CD4-positive, alpha-beta T cell treated with Interleukin-4 for 1 hour (primary cell): Measurements from ENCODE around the gene NUB1.

ENCODE experiments used
- DNase-seq, 2 donors: peaks; one replicate each; pipeline ENCODE4 v3.0.0-alpha.2; 2020 to 2022

NUB1 gene

DNA sequence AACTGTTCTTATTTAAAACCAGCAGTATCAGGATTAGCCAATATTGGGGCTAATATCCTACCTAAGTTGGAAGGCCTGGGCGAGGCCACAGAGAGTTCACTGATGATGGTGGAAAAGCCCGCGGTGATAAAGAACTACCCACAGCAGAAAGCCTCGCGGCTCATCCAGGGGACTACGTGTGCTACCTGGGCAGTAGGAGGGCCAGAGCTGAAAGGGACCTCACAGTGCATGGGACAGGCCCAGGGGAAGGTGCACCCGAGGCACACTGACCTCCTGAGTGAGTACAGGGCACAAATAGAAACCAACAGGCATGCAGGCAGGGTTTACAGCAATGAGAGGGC is 66.9 kb downstream of the NUB1 start:
- DNase-seq: no peak

DNA sequence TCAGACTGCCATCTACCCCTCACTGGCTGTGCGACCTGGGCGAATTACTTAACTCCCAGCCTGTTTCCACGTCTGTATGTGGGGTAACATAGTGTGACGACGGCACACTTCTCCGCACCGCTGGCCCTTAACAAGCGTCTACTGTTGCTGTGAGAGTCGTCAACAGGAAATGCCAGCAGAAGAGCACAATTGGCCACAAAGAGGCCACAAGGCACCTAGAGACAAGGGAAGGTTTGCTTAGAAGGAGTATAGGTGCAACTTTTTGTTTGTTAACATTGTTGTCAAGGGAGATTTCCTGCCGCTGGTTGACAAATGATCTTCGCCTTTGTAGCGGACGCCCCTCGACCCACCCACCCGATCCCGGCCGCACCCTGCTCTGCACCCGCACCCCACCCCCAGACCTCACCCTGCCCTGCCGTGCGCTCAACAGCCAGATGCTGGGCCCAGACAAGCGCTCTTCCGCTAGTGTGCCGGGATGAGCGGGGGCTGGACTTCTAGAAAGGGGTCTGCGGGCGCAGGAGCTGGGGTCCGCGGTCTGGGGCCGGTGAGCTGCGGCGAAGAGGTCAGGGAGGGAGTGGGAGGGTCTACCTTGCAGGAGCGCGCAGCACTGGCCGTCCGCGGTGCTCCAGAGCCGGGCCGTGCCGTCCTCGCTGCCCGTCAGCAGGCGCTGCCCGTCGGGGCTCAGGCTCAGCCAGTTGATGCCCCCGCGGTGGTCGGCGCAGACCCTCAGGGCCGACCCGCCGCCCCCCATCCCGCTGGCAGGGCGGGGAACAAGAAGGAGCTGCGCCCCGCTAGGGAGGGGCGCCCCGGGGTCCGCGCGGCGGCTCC is 67.4 kb downstream of the NUB1 start:
- DNase-seq: peak; percentile 88 to 91

DNA sequence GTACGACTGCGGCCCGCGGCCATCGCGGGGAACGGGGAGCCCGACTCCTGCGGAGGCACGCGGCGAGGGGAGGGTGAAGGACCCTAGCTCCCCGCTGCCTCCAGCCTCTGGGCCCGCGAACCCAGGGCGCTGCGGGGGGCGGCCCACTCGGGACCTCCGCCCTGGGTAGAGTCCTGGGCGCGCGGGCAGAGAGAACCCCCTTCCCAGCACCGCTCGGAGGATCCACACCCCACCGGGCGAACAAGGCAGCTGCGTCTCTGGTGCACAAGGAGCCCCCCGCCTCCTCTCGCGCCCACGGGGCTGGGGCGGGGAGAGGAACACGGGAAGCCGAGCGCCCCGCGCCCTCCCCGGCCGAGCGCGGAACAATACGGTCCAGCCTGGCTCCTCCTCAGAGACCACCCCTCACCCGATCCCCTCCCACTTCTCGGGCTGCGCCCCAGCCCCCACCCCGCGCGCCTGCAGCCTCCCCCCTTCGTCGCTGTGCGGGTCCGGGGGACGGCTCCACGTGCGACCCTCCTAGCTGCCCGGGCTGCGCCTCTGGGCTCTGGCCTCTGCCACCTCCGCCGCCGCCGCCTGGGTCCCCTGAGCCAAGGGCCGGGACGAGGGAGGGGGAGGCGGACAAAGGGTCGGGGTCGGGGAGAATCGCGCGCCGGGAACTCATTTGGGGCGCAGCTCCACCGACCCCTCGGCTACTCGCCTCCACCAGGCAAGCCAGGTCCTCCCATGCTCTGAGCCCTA is 68.2 kb downstream of the NUB1 start, which contains the start of gene WDR86:
TSS of gene WDR86 (minus strand) at position 372 of the 738 bp plus-strand sequence. CDS start 449 bp downstream, outside the sequence.
- DNase-seq: peak in 1 of 2 donors; percentile 34

DNA sequence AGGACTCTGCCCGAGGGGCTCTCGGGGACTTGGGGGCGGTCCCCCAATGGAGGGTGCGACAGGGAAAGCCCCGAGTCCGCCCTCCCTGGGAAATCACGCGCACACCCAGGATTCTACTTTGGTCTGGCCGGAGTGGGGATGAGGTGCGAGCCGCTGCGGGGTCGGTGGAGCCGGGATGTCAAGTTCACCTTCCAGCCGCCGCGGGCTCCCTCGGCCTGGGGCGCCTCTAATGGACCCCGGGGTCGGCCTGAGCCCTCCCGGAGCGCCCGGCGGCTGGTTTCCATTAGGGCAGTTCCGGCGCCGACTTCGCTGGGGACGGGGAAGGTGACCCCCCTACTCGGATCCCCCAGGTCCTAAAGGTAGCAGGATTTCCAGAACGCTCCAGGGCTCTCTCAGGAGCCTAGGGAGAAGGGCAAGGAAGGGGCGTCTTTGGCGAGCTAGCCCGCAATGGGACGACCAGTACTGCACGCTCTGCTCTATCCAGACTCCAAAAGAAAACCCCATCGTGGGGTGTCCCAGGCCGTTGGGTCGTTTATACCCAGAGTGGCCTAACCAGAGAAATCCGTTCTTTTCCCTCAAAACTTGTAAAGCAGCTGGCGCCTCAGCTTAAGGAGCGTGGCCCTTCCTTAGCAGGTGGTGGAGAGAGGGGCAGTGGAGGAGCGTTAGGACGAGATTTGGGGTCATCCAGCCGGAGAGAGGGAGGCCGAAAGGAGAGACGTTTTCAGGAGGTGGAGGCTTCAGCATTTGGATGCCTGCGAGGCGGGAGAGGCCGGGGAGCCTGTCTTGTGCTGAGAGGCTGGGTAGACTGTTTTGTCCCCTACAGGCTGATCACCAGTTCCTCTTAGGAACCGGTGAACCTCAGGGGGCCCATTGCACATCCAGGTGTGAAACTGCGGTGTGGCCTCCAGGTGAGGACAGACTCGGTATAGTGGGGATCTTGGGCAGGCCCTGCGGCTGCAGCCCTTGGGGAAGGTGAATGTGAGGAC is 69.1 kb downstream of the NUB1 start:
- DNase-seq: peak; percentile 50 to 54

DNA sequence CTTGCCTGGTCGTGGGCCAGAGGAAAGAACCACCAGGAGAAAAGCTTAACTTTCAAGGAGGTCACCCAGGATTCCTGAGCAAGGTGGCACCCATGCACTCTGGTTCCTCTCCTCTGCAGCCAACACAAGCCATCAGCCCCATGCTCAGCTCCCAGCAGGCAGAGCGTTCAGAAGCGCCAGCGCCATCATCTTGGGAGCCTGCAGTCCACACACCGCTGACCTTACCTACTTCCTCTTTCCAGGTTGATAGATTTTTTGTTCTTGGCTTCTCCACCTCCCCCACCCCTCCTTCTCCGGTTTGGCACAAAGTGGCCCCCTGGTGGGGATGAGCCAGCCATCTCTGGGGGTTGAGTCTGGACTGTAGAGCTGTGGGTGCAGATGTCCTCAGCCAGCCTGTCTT is 69.9 kb downstream of the NUB1 start:
- no peak for DNase-seq

DNA sequence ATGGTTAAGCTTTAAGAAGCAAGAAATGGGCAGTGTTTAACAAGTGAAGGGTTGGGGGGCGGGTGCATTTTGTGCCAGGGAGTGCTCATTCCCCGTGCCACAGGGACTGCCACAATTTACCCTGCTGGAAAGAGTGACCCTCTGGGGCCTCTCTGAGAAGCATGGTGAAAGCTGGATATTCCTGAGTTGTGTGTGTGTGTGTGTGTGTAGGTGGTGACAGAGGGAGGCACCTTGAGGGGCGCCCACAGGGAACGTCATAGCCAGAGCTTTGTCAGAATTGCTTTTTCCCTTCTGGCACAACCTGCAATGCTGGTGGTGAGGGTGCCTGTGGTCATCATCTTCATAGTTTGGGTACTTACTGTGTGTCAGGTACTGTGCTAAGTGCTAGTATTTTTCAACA is 70.7 kb downstream of the NUB1 start:
- no peak for DNase-seq

DNA sequence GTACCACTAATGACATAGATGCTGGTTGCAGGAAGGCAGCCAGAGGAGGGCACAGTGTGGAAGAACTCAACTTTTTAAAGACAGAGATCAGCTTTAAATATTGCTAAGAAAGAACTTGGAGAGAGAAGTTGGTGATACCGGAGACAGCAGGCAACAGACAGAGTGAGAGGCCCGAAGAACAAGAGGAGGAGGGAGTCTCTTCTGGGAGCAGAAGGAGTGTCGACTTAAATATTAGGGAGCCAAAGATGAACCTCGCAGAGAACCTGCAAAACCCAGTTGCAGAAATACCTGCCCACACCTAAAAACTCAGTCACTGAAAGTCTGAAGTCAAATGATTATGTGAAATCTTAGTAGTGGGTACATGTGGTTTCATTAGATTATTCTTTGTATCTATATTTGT is 71.6 kb downstream of the NUB1 start:
- DNase-seq: no peak

DNA sequence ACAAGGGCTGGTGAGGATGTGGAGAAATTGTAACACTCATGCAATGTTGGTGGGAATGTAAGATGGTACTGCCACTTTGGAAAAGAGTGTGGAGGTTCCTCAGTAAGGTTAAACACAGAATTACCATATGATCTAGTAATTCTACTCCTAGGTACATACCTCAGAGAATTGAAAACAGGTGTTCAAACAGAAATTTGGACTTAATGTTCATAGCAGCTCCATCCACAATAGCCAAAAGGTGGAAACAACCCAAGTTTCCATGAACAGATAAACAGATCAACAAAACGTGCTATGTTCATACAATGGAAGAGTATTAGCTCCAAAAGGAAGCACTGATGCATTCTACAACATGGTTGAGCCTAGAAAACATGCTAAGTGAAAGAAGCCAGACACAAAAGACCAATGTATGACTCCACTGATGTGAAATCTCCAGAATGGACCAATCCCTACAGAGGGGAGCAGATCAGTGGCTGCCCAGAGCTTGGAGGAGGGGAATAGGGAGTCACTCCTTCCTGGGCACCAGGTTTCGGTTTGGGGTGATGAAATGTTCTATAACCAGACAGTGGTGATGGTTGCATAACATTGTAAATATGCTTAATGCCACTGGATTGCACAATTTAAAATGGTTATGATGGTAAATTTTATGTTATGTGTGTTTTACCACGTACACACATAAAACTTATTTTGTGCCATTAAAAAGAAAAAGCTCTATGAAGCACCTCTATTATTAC is 73.9 kb downstream of the NUB1 start:
- DNase-seq: peak in 1 of 2 donors; percentile 70

DNA sequence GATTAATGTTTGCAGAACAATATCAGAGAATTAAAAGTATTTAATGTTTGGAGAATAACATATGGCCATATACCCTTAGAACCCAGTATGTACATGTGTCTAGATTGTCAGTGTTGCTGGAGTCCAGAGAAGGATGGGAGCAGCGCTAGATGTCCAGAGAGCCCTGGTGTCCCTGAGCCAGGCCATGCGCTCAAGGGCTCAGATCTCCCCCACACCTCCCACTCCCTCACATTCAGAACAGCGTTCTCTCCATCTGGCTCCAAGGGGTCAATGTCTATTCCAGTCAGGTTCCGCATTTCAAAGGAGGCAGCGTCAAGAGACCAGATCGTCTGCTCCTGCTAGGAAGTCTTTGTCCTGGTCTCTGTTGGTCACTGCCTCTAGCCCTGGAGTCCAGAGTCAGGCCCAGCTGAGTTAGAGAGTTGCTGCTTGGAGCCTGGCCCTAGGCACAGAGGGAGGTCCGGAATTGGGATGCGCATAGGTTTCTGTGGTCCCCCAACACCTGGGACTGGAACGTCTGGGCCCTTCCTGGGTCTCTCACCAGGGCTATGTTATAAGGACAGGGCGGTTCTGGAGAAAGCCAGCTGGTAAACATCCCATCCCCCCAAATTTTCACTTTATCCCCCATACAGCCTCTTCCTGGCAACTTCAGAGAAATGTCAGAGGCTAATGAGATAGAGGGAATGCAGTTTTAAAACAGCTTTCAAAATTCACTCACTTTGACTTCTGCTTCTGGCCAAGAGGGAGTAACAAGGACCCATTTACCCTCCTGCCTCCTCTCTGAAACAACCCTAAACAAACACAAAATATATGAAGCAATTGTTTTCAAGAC is 74.7 kb downstream of the NUB1 start:
- no peak for DNase-seq

DNA sequence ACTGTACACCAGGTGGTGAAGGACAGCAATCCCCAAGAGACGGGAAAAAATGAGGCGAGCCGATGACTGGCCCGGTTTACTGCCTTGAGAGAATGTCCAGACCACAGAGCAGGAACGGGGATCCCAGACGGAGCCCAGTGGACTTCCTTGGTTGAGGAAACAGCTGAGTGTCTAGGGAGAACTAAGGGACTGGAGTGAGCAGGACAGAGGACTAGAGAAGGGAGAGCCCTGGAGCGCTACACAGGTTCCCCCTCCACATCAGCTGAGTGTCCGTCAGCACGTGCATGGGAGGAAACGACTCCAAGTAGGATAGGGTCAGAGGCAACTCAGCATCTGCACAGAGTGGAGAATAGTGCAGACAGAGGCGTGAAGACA is 75.3 kb downstream of the NUB1 start:
- DNase-seq: no peak

DNA sequence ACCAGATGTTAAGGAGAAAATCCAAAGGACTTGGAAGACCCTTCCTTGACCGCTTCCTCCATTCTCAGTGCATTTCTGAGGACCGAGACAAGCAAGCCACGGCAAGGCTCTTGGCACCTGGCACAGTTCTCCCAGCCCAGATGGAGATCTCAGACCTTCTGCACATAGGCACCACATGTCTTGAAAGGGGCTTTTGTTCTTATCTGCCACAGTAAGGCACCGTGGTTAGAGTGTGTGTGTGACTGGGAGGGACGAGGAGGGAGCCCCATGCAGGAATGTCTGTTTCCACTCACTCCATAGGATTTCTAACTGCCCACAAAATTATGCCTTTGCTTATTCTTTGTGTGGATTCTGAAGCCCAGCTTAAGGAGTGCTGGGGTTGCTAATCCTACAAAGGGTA is 78.5 kb downstream of the NUB1 start:
- DNase-seq: no peak

DNA sequence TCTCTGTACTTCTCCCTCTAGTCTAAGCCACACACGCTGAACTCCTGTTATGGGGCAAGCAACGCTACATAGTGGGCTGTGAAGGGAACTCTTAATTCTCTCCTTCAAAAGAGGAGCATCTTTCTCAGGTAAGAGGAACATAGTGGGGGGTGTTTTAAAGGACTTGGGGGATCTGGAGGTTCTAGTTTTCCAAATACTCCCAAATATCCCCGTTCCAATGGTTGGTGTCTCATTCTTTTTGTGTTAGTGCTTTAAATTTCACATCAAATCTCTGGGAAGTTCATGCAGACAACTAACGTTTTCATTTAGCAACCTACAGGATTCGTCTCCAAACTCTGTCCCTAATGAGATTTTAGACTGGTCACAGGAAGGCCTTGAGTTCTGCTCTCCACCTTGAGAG is 80.6 kb downstream of the NUB1 start:
- no peak for DNase-seq

DNA sequence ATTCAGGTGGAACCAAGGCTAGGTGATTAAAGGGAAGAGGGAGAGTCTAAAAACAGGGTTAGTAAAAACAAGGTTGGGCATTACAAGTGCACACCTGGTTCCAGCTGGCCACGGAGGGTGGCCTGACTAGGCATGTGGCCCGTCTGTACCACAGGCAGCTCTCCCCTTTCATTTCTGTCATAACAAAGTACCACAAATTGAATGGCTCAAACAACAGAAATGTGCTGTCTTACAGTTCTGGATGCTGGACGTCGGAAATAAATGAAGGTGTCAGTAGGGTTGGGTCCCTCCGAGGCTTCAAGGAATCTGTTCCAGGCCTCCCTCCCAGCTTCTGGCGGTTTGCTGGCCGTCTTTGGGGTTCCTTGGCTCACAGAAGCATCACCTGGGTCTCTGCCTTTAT is 81.6 kb downstream of the NUB1 start:
- DNase-seq: no peak

DNA sequence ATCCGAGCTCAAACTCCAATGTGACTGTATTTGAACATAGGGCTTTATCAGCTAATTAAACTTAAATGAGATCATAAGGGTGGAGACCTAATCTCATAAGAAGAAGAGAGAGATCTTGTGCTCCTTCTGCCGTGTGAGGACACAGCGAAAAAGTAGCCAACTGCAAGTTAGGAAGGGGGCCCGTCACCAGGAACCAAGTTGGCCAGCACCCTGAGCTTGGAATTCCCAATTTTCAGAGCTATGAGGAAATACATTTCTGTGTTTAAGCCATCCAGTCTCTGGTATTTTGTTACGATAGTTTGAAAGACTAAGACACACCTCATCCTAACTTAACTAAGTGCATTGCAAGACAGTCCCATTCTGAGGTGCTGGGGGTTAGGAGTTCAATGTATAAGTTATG is 82.3 kb downstream of the NUB1 start:
- no peak for DNase-seq

DNA sequence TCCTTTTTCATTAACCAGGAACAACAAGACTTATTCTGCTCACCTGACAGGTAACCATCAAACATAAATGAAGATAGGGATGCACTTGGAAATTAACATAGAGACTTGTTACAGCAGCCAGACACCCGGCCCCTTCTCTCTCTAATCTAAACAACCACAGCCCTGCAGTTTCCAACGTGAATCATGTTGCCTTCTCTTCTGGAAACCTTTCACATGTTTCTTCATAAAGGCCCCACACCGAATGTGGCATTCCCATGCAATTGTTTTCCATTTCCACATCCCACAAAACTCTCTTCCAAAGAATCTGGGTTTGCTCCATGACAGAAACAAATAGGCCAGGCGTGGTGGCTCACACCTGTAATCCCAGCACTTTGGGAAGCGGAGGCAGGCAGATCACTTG is 83.2 kb downstream of the NUB1 start:
- DNase-seq: no peak

DNA sequence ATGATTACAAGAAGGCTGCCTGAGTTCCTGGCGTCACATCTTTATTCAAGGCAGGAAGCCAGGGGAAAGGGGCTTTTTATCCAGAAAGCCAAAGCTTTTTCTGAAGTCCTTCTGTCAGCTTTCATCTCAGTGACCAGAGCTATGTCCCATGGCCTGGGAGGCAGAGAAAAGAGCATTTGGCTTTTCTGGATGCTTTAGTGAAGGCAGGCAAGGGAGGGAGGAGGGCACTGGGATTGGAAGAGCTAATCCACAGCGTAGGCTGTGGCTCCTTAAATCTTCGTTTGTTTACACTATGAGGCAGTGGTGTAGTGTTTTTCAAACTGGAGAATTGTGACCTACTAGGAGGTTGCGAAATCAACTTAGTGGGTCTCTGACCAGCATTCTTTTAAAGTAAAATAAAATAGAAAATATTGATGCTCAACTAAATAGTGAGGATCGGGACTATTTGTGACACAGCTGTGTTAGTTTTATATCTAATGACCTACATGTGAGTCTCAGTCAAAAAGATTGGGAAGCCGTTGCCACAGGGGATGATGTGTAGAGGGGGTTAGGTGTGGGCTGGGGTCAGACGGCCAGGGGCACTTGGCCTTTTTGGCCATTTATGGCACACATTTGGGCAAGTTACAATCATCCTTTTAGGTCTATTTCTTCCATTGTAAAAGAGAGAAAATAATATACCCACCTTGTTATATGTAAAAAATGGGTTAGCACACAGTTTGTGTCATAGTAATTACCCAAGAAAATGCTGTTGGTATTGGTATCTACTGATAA is 84.2 kb downstream of the NUB1 start:
- no peak for DNase-seq

DNA sequence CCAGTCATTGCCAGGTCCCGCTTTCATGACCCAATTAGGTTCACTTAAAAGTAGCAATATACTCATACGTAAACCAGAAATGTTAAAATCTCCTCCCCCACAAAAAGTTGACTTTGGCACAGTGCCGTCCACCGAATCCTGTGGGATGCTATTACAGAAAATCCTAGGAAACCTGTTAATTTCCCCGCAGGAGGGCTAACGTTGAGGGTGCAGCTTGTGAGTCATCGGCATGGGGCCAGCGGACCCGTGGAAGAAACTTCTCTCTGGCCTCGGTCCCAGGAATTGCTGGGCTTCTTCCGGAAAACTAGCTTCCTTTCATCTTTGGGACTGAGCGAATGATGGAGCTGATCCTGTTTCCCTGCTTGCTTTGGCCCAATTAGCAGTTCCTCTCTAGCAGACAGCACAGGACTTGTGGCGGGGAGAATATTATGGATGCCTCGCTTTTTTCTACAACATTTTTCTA is 84.9 kb downstream of the NUB1 start:
- DNase-seq: no peak

DNA sequence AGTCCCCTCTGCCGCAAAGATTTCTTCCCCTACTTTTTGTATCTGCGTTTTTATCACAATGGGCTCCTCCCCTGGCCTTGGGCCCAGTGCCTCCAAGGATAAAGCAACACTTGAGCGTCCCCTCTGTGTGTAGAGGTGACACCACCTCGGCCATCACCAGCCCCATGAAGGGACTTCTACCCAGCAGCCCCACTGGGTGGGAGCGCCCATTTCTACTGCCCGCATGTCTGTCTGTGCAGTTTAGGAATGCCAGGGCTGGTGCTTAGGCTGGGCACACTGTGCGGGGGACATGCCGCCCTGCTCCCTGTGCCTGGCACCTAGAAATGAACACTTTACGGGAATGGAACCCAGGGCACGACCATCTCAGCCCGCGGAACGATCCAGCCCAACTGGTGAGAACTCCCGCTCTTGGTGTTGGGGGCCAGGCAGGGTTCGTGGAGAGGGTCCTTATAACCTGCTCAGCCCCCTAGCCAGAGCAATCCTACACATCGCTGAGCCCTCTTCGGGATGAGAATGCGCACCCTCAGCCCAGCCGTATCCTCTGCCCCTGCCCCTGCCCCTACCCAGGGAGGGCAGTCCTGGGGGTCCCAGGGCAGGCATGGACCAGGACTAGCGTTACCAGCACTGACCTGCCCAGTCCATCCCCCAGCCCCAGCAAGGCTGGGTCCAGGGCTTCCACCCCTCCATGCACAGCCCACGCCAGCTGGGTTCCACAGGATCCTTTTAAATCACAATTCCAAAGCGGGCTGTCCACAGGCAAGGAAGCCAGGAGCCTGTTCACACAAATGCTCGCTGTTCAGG is 85.5 kb downstream of the NUB1 start:
- DNase-seq: no peak

DNA sequence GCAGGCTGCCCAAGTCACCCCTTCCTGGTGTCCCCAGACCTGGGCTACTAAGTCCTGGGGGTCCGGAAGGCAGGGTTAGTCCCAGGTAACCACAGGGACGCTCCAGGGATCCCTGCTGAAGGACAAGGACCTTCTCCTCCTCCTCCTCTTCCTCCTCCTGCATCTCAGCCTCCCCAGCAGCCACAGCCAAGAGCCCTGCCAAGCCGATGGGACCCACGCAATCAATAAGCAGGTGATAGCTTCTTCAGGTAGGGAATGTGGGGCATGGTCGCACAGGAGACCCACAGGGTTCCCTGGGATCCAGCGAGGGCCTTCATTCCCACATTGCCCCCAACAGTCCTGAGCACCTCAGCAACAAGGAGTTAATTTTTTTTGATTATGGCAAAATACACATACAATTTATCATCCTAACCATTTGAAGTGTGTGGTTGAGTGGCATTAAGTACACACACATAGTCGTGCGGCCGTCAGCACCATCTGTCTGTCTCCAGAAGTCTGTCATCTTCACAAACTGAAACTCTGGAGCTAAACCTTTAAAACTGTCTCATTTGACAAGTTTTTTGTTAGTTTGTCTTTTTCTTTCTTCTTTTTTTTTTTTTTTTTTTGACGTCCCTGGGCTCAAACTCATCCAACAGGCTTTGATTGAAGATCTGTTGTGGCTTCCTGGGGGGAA is 86.2 kb downstream of the NUB1 start:
- no peak for DNase-seq
